ENCODE measurements around the gene NPR2.

DNA sequence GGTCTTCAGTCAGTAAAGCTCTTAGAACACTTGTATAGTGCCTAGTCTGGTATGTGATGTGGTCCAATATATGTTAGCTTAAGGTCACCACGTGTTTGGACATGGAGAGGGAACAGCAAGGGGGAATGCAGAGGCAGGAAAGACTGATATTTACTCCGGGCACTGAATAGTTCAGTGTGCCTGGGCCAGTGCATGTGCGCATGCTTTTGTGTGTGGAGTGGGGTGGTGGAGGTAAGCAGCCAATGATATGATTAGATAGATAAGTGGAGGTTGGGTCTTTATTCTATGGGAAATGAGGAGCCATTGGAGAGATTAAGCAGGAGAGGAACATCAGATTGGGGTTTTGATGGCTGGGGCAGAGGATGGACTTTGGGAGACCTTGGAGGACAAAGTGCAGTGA is 64.8 kb downstream of the NPR2 start:
- TF ChIP-seq, protein P1, sequence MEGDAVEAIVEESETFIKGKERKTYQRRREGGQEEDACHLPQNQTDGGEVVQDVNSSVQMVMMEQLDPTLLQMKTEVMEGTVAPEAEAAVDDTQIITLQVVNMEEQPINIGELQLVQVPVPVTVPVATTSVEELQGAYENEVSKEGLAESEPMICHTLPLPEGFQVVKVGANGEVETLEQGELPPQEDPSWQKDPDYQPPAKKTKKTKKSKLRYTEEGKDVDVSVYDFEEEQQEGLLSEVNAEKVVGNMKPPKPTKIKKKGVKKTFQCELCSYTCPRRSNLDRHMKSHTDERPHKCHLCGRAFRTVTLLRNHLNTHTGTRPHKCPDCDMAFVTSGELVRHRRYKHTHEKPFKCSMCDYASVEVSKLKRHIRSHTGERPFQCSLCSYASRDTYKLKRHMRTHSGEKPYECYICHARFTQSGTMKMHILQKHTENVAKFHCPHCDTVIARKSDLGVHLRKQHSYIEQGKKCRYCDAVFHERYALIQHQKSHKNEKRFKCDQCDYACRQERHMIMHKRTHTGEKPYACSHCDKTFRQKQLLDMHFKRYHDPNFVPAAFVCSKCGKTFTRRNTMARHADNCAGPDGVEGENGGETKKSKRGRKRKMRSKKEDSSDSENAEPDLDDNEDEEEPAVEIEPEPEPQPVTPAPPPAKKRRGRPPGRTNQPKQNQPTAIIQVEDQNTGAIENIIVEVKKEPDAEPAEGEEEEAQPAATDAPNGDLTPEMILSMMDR (IDR thresholded peaks at IDR 0.05) = no peak
- no peak for TF ChIP-seq POLR2A (IDR thresholded peaks at IDR 0.05)
